GM12873 (cell line): ENCODE measurements around the gene NXN.

Source experiments
- TF ChIP-seq, protein P1 (sequence below): IDR thresholded peaks from 2 replicates; pipeline ENCODE4 v1.5.1; 2012; ENCODE audit warnings: low read depth, mild to moderate bottlenecking, moderate library complexity, low read length, control low read depth; ENCODE audit not compliant: insufficient read depth; ENCODE audit errors: missing control alignments

The NXN gene

GRCh38 chr17:981292-981658 lies 1.7 kb upstream of the NXN start:
- TF ChIP-seq, protein P1, sequence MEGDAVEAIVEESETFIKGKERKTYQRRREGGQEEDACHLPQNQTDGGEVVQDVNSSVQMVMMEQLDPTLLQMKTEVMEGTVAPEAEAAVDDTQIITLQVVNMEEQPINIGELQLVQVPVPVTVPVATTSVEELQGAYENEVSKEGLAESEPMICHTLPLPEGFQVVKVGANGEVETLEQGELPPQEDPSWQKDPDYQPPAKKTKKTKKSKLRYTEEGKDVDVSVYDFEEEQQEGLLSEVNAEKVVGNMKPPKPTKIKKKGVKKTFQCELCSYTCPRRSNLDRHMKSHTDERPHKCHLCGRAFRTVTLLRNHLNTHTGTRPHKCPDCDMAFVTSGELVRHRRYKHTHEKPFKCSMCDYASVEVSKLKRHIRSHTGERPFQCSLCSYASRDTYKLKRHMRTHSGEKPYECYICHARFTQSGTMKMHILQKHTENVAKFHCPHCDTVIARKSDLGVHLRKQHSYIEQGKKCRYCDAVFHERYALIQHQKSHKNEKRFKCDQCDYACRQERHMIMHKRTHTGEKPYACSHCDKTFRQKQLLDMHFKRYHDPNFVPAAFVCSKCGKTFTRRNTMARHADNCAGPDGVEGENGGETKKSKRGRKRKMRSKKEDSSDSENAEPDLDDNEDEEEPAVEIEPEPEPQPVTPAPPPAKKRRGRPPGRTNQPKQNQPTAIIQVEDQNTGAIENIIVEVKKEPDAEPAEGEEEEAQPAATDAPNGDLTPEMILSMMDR, result no peak

- TF ChIP-seq, protein P1, result peak; percentile 66
Measured at GRCh38 chr17:980406-981291, 1.1 kb upstream of the NXN start.

DNA sequence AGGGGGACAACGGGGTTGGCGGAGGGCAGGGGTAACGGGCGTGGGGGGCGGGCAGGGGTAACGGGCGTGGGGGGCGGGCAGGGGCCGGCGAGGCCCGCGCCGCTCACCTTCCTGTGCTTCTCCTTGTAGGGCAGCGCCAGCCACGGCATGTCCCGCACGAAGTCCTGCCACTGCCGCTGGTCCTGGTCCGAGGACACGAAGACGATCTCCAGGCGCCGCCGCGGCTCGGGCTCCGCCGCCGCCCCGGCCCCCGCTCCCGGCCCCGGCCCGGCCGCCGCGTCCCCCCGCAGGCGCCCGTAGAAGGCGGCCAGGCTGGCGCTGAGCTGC lies 401 bp downstream of the NXN start:
- TF ChIP-seq, protein P1, result no peak

GRCh38 chr17:978103-979093 lies 1.2 kb downstream of the NXN start:
- TF ChIP-seq, protein P1, result no peak

DNA sequence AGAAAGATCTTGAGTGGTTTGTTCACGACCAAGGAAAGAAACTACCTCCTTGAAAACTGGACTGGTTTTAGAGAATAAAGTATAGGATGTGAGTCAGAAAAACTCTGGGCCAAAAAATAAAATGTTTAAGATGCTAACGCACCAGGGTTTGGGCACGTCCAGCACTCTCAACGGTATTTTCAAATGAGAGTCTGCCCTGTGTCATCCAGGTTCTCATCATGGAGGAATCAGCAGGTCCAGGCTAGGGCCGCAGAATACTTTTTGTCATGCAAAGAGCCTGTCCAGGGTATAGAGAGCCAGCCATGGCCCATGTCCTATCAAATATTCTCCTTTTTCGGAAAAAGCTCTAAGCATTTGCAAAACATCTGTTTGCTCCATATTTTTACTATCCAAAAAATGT lies 2.4 kb downstream of the NXN start:
- TF ChIP-seq, protein P1, result no peak

DNA sequence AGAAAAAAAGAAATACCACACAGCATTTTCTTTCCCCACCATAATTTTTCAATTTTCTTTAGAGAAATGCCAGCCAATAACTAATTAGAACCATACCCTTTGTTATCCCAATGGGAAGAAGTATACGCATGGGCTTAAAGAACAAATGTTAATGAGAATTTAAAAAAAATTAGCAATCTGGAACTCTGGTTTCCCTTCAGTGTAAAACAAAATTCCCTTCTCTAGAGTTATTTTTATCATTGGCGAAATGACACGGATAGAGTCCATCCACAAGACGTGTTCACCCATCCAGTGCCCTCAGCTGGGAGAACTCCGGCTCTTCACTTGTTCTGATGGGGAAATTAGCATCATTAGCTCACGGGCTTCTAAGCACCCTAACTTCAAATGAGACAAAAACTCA lies 3.3 kb downstream of the NXN start:
- TF ChIP-seq, protein P1, result no peak

DNA sequence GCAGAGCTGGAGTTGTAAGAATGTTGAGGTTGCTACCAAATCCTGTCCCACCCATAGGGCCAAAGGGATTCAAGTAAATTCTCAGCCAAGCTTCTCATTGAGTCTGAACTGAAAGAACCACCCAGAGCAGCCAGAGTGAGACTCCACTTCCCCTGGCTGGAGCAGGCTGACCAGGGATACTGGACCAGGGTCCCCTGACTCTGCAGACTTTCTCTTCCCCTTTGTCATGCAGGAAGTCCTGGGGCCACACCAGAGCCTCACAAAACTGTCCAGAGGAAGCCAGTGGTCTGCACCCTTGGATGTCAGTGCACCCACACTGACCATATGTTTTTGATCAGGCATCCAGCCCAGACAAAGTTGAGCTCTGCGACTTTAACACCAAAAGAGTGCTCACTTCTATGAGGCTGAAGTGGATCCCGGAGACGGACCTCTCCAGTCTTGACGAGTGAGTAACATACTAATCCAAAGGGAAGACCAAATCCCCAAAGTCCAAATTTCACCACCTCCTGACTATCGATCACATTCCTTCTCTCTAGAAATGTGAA lies 4.1 kb downstream of the NXN start:
- TF ChIP-seq, protein P1, result no peak
